Breast epithelium (tissue), 3 donors: ENCODE data around the gene RNF10.
"Not testable (repeated sequence)": the region's sequence is repeated elsewhere in the genome, so short reads cannot be mapped to it uniquely, and the experiment has no call there.

Source experiments
- POLR2A ChIP-seq: fragments of 450-650 bp; IDR thresholded peaks from one replicate; pipeline ENCODE4 v1.6.1; 2016; ENCODE audit warnings: antibody characterized with exemption, mild to moderate bottlenecking, moderate library complexity
- POLR2AphosphoS5 ChIP-seq, 3 donors: sonication (generic); formaldehyde crosslinking; IDR thresholded peaks; one replicate each; pipeline ENCODE4 v1.6.1; 2017; ENCODE audit warnings: antibody characterized with exemption in 3 of 3
- TF ChIP-seq, protein P1 (sequence below), 3 donors: fragments of 450-650 bp; IDR thresholded peaks; one replicate each; pipeline ENCODE4 v1.5.1; 2016 to 2017; ENCODE audit warnings: antibody characterized with exemption in 3 of 3, mild to moderate bottlenecking in 3 of 3, moderate library complexity in 3 of 3

DNA sequence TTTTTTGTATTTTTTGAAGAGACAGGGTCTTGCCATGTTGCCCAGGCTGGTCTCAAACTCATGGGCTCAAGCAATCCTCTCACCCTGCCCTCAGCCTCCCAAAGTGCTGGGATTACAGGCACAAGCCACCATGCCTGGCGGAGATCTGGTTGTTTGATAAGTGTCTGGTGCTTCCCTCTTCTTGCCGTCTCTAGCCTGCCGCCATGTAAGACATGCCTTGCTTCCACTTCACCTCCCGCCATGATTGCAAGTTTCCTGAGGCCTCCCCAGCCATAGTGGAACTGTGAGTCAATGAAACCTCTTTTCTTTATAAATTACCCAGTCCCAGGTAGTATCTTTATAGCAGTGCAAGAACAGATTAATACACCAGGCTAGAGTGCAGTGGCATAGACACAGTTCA is 83.6 kb downstream of the RNF10 start:
- TF ChIP-seq, protein P1, sequence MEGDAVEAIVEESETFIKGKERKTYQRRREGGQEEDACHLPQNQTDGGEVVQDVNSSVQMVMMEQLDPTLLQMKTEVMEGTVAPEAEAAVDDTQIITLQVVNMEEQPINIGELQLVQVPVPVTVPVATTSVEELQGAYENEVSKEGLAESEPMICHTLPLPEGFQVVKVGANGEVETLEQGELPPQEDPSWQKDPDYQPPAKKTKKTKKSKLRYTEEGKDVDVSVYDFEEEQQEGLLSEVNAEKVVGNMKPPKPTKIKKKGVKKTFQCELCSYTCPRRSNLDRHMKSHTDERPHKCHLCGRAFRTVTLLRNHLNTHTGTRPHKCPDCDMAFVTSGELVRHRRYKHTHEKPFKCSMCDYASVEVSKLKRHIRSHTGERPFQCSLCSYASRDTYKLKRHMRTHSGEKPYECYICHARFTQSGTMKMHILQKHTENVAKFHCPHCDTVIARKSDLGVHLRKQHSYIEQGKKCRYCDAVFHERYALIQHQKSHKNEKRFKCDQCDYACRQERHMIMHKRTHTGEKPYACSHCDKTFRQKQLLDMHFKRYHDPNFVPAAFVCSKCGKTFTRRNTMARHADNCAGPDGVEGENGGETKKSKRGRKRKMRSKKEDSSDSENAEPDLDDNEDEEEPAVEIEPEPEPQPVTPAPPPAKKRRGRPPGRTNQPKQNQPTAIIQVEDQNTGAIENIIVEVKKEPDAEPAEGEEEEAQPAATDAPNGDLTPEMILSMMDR (IDR thresholded peaks at IDR 0.05), result not testable (repeated sequence)
- TF ChIP-seq POLR2AphosphoS5 (IDR thresholded peaks at IDR 0.05); POLR2A: not testable (repeated sequence)
